Neural progenitor cell (in vitro differentiated cells): Measurements from ENCODE around the gene JAK2. TPM values are rescaled to one million over a fixed set of nuclear protein-coding genes. Genes with fewer than 3 reads are reported as not detected.

Experiments used
- DNase-seq: peaks from one replicate; pipeline ENCODE4 v3.0.0-alpha.2; 2016; ENCODE audit warnings: low spot score
- H2AFZ ChIP-seq: fragments of 200-600 bp; sonication (generic); replicated peaks from 2 replicates; pipeline ENCODE4 v1.6.1; 2016; ENCODE audit warnings: antibody characterized with exemption
- H3F3A ChIP-seq: fragments of 200-600 bp; sonication (generic); 2 replicates; pipeline ENCODE4 v1.6.1; 2016; ENCODE audit warnings: antibody characterized with exemption, low read depth
- H3K27ac ChIP-seq: fragments of 200-600 bp; sonication (generic); 2 replicates; pipeline ENCODE4 v1.5.1; 2016; ENCODE audit warnings: mild to moderate bottlenecking
- H3K27me3 ChIP-seq: fragments of 200-600 bp; sonication (generic); 2 replicates; pipeline ENCODE4 v1.6.1; 2016; ENCODE audit warnings: mild to moderate bottlenecking, moderate library complexity
- H3K36me3 ChIP-seq: fragments of 200-600 bp; sonication (generic); 2 replicates; pipeline ENCODE4 v1.5.1; 2016
- H3K4me1 ChIP-seq: fragments of 200-600 bp; sonication (generic); 2 replicates; pipeline ENCODE4 v1.6.1; 2016; ENCODE audit warnings: mixed run types
- H3K4me2 ChIP-seq: fragments of 200-600 bp; sonication (generic); 2 replicates; pipeline ENCODE4 v1.6.1; 2016
- H3K4me3 ChIP-seq: fragments of 200-600 bp; sonication (generic); 2 replicates; pipeline ENCODE4 v1.5.1; 2016
- H3K79me2 ChIP-seq: fragments of 200-600 bp; sonication (generic); 2 replicates; pipeline ENCODE4 v1.6.1; 2016; ENCODE audit warnings: low read depth
- H3K9ac ChIP-seq: fragments of 200-600 bp; sonication (generic); 2 replicates; pipeline ENCODE4 v1.6.1; 2016
- H3K9me3 ChIP-seq: fragments of 200-600 bp; sonication (generic); 2 replicates; pipeline ENCODE4 v1.5.1; 2016; ENCODE audit warnings: low read depth
- H4K20me1 ChIP-seq: fragments of 200-600 bp; sonication (generic); 2 replicates; pipeline ENCODE4 v1.6.1; 2016; ENCODE audit warnings: low read depth
- H3K27ac Mint-ChIP-seq: 3 replicates; pipeline ENCODE4 v1.8.0; 2021; ENCODE audit warnings: mixed read lengths
- H3K27me3 Mint-ChIP-seq: 2 replicates; pipeline ENCODE4 v1.8.0; 2022; ENCODE audit warnings: low read depth, mild to moderate bottlenecking, inconsistent platforms, moderate library complexity, mixed read lengths; ENCODE audit not compliant: insufficient read depth
- H3K36me3 Mint-ChIP-seq: 3 replicates; pipeline ENCODE4 v1.8.0; 2021; ENCODE audit warnings: mixed read lengths
- H3K4me1 Mint-ChIP-seq: 3 replicates; pipeline ENCODE4 v1.8.0; 2021; ENCODE audit warnings: mixed read lengths
- H3K4me3 Mint-ChIP-seq: 3 replicates; pipeline ENCODE4 v1.8.0; 2021; ENCODE audit warnings: mild to moderate bottlenecking, moderate library complexity, mixed read lengths
- H3K9me3 Mint-ChIP-seq: 3 replicates; pipeline ENCODE4 v1.8.0; 2020; ENCODE audit warnings: mixed read lengths
- CTCF ChIP-seq: fragments of 200-600 bp; sonication (generic); IDR thresholded peaks from 2 replicates; pipeline ENCODE4 v1.5.1; 2017; ENCODE audit warnings: antibody characterized with exemption, mild to moderate bottlenecking
- EZH2 ChIP-seq: fragments of 200-600 bp; sonication (generic); IDR thresholded peaks from 2 replicates; pipeline ENCODE4 v1.6.1; 2017; ENCODE audit warnings: antibody characterized with exemption, mild to moderate bottlenecking, moderate library complexity
- EZH2phosphoT487 ChIP-seq: fragments of 200-600 bp; sonication (generic); IDR thresholded peaks from 2 replicates; pipeline ENCODE4 v1.6.1; 2017; ENCODE audit warnings: antibody characterized with exemption
- total RNA-seq: library from RNA; depleted of rRNA; stranded (reverse); fragments of >200 nt; gene quantifications from 2 replicates; pipeline ENCODE4 v1.2.3, GENCODE V29; 2015; ENCODE audit warnings: low replicate concordance

The JAK2 gene
- total RNA-seq, 1 donor from 2014 or later = 3.9 TPM

GRCh38 chr9:5122116-5122515, 137.0 kb downstream of the JAK2 start:
- Mint-ChIP-seq H3K27ac (no peak overlapping the region), H3K27me3 (no peaks in the 10 kb centered on the region), H3K4me3 (no peak overlapping the region), H3K4me1 (no peaks in the 10 kb centered on the region), H3K36me3 (no peaks in the 10 kb centered on the region), H3K9me3 (no peaks in the 10 kb centered on the region)
- Histone ChIP-seq H3K27me3 (no peaks in the 10 kb centered on the region), H3K36me3 (no peaks in the 10 kb centered on the region), H3K27ac (no peak overlapping the region), H3K9ac (no peak overlapping the region), H3K79me2 (no peaks in the 10 kb centered on the region), H3K9me3 (no peaks in the 10 kb centered on the region), H3K4me1 (no peaks in the 10 kb centered on the region), H4K20me1 (no peaks in the 10 kb centered on the region), H3F3A (no peaks in the 10 kb centered on the region), H2AFZ (no peak overlapping the region), H3K4me3 (no peak overlapping the region), H3K4me2 (no peak overlapping the region)
- DNase-seq = no peak
- no peak for TF ChIP-seq EZH2phosphoT487
- TF ChIP-seq EZH2 = no peak
- no peak for TF ChIP-seq CTCF

- Mint-ChIP-seq H3K4me1 (no peaks in the 10 kb centered on the region), H3K9me3 (no peaks in the 10 kb centered on the region), H3K27me3 (no peaks in the 10 kb centered on the region), H3K27ac (no peak overlapping the region), H3K36me3 (no peaks in the 10 kb centered on the region), H3K4me3 (no peak overlapping the region)
- Histone ChIP-seq H3K36me3 (no peaks in the 10 kb centered on the region), H3F3A (no peaks in the 10 kb centered on the region), H3K4me1 (no peaks in the 10 kb centered on the region), H3K4me3 (no peak overlapping the region), H3K27me3 (no peaks in the 10 kb centered on the region), H3K27ac (no peak overlapping the region), H3K79me2 (no peaks in the 10 kb centered on the region), H3K9ac (no peak overlapping the region), H3K9me3 (no peaks in the 10 kb centered on the region), H3K4me2 (no peak overlapping the region), H2AFZ (no peak overlapping the region), H4K20me1 (no peaks in the 10 kb centered on the region)
- no peak for DNase-seq
- no peak for TF ChIP-seq CTCF
- TF ChIP-seq EZH2 = no peak
- no peak for TF ChIP-seq EZH2phosphoT487
These were observed 137.4 kb downstream of the JAK2 start for GRCh38 chr9:5122516-5122915.

GRCh38 chr9:5140151-5140550, 155.1 kb downstream of the JAK2 start:
- Mint-ChIP-seq H3K36me3 (peaks cover 2% of the 10 kb centered on the region), H3K4me1 (no peaks in the 10 kb centered on the region), H3K27me3 (no peaks in the 10 kb centered on the region), H3K4me3 (no peak overlapping the region), H3K9me3 (peaks cover 15% of the 10 kb centered on the region), H3K27ac (no peak overlapping the region)
- Histone ChIP-seq H3K4me2 (no peak overlapping the region), H3K9ac (no peak overlapping the region), H3F3A (no peaks in the 10 kb centered on the region), H3K4me3 (no peak overlapping the region), H3K27ac (no peak overlapping the region), H3K4me1 (no peaks in the 10 kb centered on the region), H2AFZ (no peak overlapping the region), H3K36me3 (no peaks in the 10 kb centered on the region), H3K27me3 (no peaks in the 10 kb centered on the region), H3K9me3 (no peaks in the 10 kb centered on the region), H3K79me2 (no peaks in the 10 kb centered on the region), H4K20me1 (no peaks in the 10 kb centered on the region)
- no peak for DNase-seq
- TF ChIP-seq CTCF (no peak), EZH2 (no peak), EZH2phosphoT487 (no peak)

GRCh38 chr9:5144217-5144616, 159.1 kb downstream of the JAK2 start:
- H3K27ac ChIP-seq = no peak overlapping the region
- no peak overlapping the region for H3K4me2 ChIP-seq
- TF ChIP-seq EZH2phosphoT487 (no peak), EZH2 (no peak), CTCF (no peak)
- Mint-ChIP-seq H3K4me1 (no peaks in the 10 kb centered on the region), H3K4me3 (no peak overlapping the region), H3K27ac (no peak overlapping the region), H3K9me3 (no peaks in the 10 kb centered on the region), H3K27me3 (peaks cover 2% of the 10 kb centered on the region), H3K36me3 (peaks cover 2% of the 10 kb centered on the region)
- no peak overlapping the region for H3K9ac ChIP-seq
- H3K79me2 ChIP-seq = no peaks in the 10 kb centered on the region
- H3K4me1 ChIP-seq = no peaks in the 10 kb centered on the region
- H3K27me3 ChIP-seq = no peaks in the 10 kb centered on the region
- H3F3A ChIP-seq = no peaks in the 10 kb centered on the region
- H3K4me3 ChIP-seq = no peak overlapping the region
- no peak overlapping the region for H2AFZ ChIP-seq
- DNase-seq = no peak
- no peaks in the 10 kb centered on the region for H3K9me3 ChIP-seq
- no peaks in the 10 kb centered on the region for H4K20me1 ChIP-seq
- H3K36me3 ChIP-seq = no peaks in the 10 kb centered on the region
